Muscle layer of duodenum (tissue), 2 donors: ENCODE data around the gene PLK1.

Experiments
- H3K27ac ChIP-seq: one replicate; pipeline ENCODE4 v1.7.0; 2013; ENCODE audit warnings: mild to moderate bottlenecking, low read length
- H3K27me3 ChIP-seq: one replicate; pipeline ENCODE4 v1.7.0; 2013; ENCODE audit warnings: low read depth, mild to moderate bottlenecking, control low read depth, low read length
- H3K36me3 ChIP-seq, 2 donors: one replicate each; pipeline ENCODE4 v1.7.0; 2013; ENCODE audit warnings: low read length in 2 of 2, control low read depth in 1 of 2, mild to moderate bottlenecking in 1 of 2; ENCODE audit not compliant: insufficient read depth in 2 of 2, control insufficient read depth in 1 of 2
- H3K4me1 ChIP-seq, 2 donors: one replicate each; pipeline ENCODE4 v1.7.0; 2013; ENCODE audit warnings: low read length in 2 of 2, mild to moderate bottlenecking in 2 of 2, control low read depth in 1 of 2, moderate library complexity in 1 of 2; ENCODE audit not compliant: insufficient read depth in 2 of 2, control insufficient read depth in 1 of 2
- H3K4me3 ChIP-seq, 2 donors: one replicate each; pipeline ENCODE4 v1.7.0; 2013; ENCODE audit warnings: low read length in 2 of 2, low read depth in 1 of 2, mild to moderate bottlenecking in 1 of 2
- H3K9me3 ChIP-seq, 2 donors: one replicate each; pipeline ENCODE4 v1.7.0; 2013; ENCODE audit warnings: low read length in 2 of 2, control low read depth in 1 of 2, mild to moderate bottlenecking in 1 of 2; ENCODE audit not compliant: control insufficient read depth in 1 of 2
- donor health status: healthy.

Gene PLK1

GRCh38 chr16:23739516-23739915, 60.8 kb downstream of the PLK1 start:
- Histone ChIP-seq H3K27ac (no peak overlapping the region), H3K4me1 (no peaks in the 10 kb centered on the region), H3K36me3 (no peaks in the 10 kb centered on the region), H3K27me3 (no peaks in the 10 kb centered on the region), H3K9me3 (no peaks in the 10 kb centered on the region), H3K4me3 (no peak overlapping the region)
